Breast epithelium (tissue), 4 donors: ENCODE measurements around the gene LGR4. TPM values are rescaled to one million over a fixed set of nuclear protein-coding genes. Genes with fewer than 3 reads are reported as not detected.

ENCODE experiments used
- DNase-seq, 2 donors: peaks; one replicate each; pipeline ENCODE4 v3.0.0-alpha.2; 2019; ENCODE audit warnings: low spot score in 2 of 2
- H3K27ac ChIP-seq, 2 donors: fragments of 200-600 bp; sonication (generic) in 1 of 2; one replicate each; pipeline ENCODE4 v1.5.1; 2016 to 2019; ENCODE audit warnings: mild to moderate bottlenecking in 1 of 2
- H3K27me3 ChIP-seq, 2 donors: fragments of 200-600 bp; sonication (generic) in 1 of 2; one replicate each; pipeline versions ENCODE4 v1.5.1 to v1.6.0; 2017 to 2019; ENCODE audit warnings: control low read depth in 1 of 2, mild to moderate bottlenecking in 1 of 2
- H3K36me3 ChIP-seq: fragments of 200-600 bp; one replicate; pipeline ENCODE4 v1.5.1; 2019
- H3K4me1 ChIP-seq, 2 donors: fragments of 200-600 bp; sonication (generic); one replicate each; pipeline ENCODE4 v1.5.1; 2016 to 2019; ENCODE audit warnings: control low read depth in 1 of 2
- H3K4me3 ChIP-seq, 3 donors: fragments of 200-600 bp; sonication (generic); 1 replicate in 2 of 3; 2 replicates in 1 of 3; pipeline ENCODE4 v1.5.1; 2016 to 2019; ENCODE audit warnings: mild to moderate bottlenecking in 3 of 3, moderate library complexity in 2 of 3
- H3K9me3 ChIP-seq, 2 donors: fragments of 200-600 bp; sonication (generic) in 1 of 2; one replicate each; pipeline ENCODE4 v1.5.1; 2016 to 2019; ENCODE audit warnings: control low read depth in 1 of 2
- POLR2A ChIP-seq: fragments of 450-650 bp; IDR thresholded peaks from one replicate; pipeline ENCODE4 v1.6.1; 2016; ENCODE audit warnings: antibody characterized with exemption, mild to moderate bottlenecking, moderate library complexity
- POLR2AphosphoS5 ChIP-seq, 3 donors: sonication (generic); formaldehyde crosslinking; IDR thresholded peaks; one replicate each; pipeline ENCODE4 v1.6.1; 2017; ENCODE audit warnings: antibody characterized with exemption in 3 of 3
- intact Hi-C: fragments of 100-400 bp; cut with DNase I; formaldehyde crosslinking; loops from one replicate; pipeline ENCODE4 v1.15.1; 2023; ENCODE audit warnings: low total_unique reads
- total RNA-seq, 3 donors: library from RNA; depleted of rRNA; stranded (reverse); fragments of >200 nt; gene quantifications; one replicate each; pipeline ENCODE4 v1.1.0, GENCODE V29; 2016
- TF ChIP-seq, protein P1 (sequence below), 3 donors: fragments of 450-650 bp; IDR thresholded peaks; one replicate each; pipeline ENCODE4 v1.5.1; 2016 to 2017; ENCODE audit warnings: antibody characterized with exemption in 3 of 3, mild to moderate bottlenecking in 3 of 3, moderate library complexity in 3 of 3

LGR4 gene
- total RNA-seq, 3 donors from 2014 or later: 28.5 to 93.7 (median 34.2) TPM

- Histone ChIP-seq H3K27me3 (no peaks in the 10 kb centered on the region), H3K4me3 (no peak overlapping the region), H3K4me1 (no peaks in the 10 kb centered on the region), H3K36me3 (no peaks in the 10 kb centered on the region), H3K27ac (no peak overlapping the region), H3K9me3 (no peaks in the 10 kb centered on the region)
- DNase-seq: no peak
- TF ChIP-seq POLR2A (no peak), POLR2AphosphoS5 (IDR thresholded peaks at IDR 0.05) (no peak)
- TF ChIP-seq, protein P1, sequence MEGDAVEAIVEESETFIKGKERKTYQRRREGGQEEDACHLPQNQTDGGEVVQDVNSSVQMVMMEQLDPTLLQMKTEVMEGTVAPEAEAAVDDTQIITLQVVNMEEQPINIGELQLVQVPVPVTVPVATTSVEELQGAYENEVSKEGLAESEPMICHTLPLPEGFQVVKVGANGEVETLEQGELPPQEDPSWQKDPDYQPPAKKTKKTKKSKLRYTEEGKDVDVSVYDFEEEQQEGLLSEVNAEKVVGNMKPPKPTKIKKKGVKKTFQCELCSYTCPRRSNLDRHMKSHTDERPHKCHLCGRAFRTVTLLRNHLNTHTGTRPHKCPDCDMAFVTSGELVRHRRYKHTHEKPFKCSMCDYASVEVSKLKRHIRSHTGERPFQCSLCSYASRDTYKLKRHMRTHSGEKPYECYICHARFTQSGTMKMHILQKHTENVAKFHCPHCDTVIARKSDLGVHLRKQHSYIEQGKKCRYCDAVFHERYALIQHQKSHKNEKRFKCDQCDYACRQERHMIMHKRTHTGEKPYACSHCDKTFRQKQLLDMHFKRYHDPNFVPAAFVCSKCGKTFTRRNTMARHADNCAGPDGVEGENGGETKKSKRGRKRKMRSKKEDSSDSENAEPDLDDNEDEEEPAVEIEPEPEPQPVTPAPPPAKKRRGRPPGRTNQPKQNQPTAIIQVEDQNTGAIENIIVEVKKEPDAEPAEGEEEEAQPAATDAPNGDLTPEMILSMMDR (IDR thresholded peaks at IDR 0.05): no peak
- intact Hi-C loops: no loop called here
Measured at GRCh38 chr11:27405134-27405533, 67.5 kb downstream of the LGR4 start.

- H3K27ac ChIP-seq: peak overlapping the region in 1 of 2 donors; percentile 37
- H3K36me3 ChIP-seq: no peaks in the 10 kb centered on the region
- no peak for DNase-seq
- no peaks in the 10 kb centered on the region for H3K9me3 ChIP-seq
- intact Hi-C loops: no loop called here
- H3K27me3 ChIP-seq: no peaks in the 10 kb centered on the region
- no peaks in the 10 kb centered on the region for H3K4me1 ChIP-seq
- no peak overlapping the region for H3K4me3 ChIP-seq
- no peak for TF ChIP-seq POLR2A
- no peak for TF ChIP-seq POLR2AphosphoS5 (IDR thresholded peaks at IDR 0.05)
- TF ChIP-seq, protein P1 (IDR thresholded peaks at IDR 0.05): no peak
Measured at GRCh38 chr11:27404427-27404826, 68.2 kb downstream of the LGR4 start.

- DNase-seq: no peak
- Histone ChIP-seq H3K9me3 (no peaks in the 10 kb centered on the region), H3K4me1 (no peaks in the 10 kb centered on the region), H3K27ac (no peak overlapping the region), H3K36me3 (no peaks in the 10 kb centered on the region), H3K4me3 (no peak overlapping the region), H3K27me3 (no peaks in the 10 kb centered on the region)
- TF ChIP-seq, protein P1 (IDR thresholded peaks at IDR 0.05): no peak
- TF ChIP-seq POLR2AphosphoS5 (IDR thresholded peaks at IDR 0.05) (no peak), POLR2A (no peak)
- intact Hi-C loops: no loop called here
Measured at GRCh38 chr11:27403195-27403594, 69.4 kb downstream of the LGR4 start.

DNA sequence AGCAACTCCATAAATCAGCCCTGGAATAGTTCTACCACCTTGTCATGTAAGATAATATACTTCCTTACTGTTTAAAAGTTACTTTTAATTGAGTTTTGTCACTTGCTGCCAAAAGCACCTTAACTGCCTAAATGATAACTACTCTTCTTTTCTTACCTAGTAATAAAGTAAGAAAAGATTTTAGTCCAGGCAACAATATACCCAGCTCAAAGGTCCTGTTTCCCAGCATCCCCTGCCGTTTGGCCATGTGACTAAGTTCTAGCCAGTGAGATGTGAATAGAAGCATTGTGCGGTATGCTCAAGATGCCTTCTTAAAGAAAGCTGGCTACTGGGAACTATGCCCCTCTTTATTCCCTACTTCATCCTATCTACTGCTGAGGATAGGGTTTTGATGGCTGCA is 70.1 kb downstream of the LGR4 start:
- H3K36me3 ChIP-seq: no peaks in the 10 kb centered on the region
- no peaks in the 10 kb centered on the region for H3K4me1 ChIP-seq
- intact Hi-C loops: no loop called here
- TF ChIP-seq POLR2AphosphoS5 (IDR thresholded peaks at IDR 0.05) (no peak), POLR2A (no peak)
- TF ChIP-seq, protein P1 (IDR thresholded peaks at IDR 0.05): no peak
- no peaks in the 10 kb centered on the region for H3K9me3 ChIP-seq
- H3K4me3 ChIP-seq: no peak overlapping the region
- DNase-seq: no peak
- no peaks in the 10 kb centered on the region for H3K27me3 ChIP-seq
- H3K27ac ChIP-seq: peak overlapping the region in 1 of 2 donors; percentile 34

DNA sequence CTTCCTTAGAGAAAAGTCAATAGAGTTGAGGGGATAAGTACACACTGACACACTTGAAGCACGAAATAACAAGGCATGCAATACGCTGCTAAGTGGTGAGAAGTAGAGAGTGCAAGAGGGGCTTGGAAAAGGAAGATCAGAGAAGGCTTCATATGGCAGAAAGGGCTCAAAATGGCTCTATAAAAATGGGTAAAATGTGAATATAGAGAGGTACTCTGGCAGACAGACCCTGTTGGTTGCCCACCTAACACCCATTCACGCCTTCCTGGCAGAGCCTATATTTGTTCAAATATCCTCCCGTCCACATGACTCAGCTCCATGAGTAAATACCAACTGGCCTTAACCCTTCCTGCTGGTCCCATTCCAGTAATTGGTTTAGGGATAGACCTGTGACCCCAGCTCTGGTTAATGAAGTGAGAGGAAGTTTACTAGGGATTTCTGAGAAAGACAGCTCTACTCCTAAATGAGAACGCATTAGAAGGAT is 70.7 kb downstream of the LGR4 start:
- TF ChIP-seq POLR2A: no peak
- TF ChIP-seq POLR2AphosphoS5 (IDR thresholded peaks at IDR 0.05): no peak
- TF ChIP-seq, protein P1 (IDR thresholded peaks at IDR 0.05): no peak
- intact Hi-C loops: no loop called here
- H3K27me3 ChIP-seq: no peaks in the 10 kb centered on the region
- DNase-seq: no peak
- H3K27ac ChIP-seq: peak overlapping the region in 1 of 2 donors; percentile 34
- H3K4me3 ChIP-seq: no peak overlapping the region
- no peaks in the 10 kb centered on the region for H3K36me3 ChIP-seq
- no peaks in the 10 kb centered on the region for H3K4me1 ChIP-seq
- H3K9me3 ChIP-seq: no peaks in the 10 kb centered on the region
